H1 (cell line): ENCODE measurements around the gene CCDC182. TPM values are rescaled to one million over a fixed set of nuclear protein-coding genes. Genes with fewer than 3 reads are reported as not detected.

Experiments
- CTCF ChIA-PET: fragments of 300-600 bp; sonication (Branson Sonifier 250); formaldehyde crosslinking; loops from one replicate; lab custom pipeline; 2021; ENCODE audit not compliant: partially characterized antibody; lab: Charles Lee
- POLR2A ChIA-PET: fragments of 300-600 bp; sonication (Branson Sonifier 250); formaldehyde crosslinking; loops from one replicate; lab custom pipeline; 2021; ENCODE audit warnings: inconsistent platforms; ENCODE audit not compliant: partially characterized antibody; lab: Charles Lee
- DNase-seq, 2 experiments: peaks; one replicate each; pipeline versions ENCODE4 v3.0.0 to v3.0.0-alpha.2; 2010 to 2022; ENCODE audit warnings: low spot score in 2 of 2, low read depth in 1 of 2, mixed read lengths in 1 of 2
- FAIRE-seq: peaks from 2 replicates; lab custom pipeline; 2011; peaks lifted over from hg19 to GRCh38; lab: Jason Lieb, UNC
- H2AFZ ChIP-seq: 2 replicates; pipeline ENCODE4 v1.8.1; 2012; ENCODE audit warnings: low read length, inconsistent platforms
- H2AK5ac ChIP-seq: 2 replicates; pipeline ENCODE4 v1.6.1; 2013; ENCODE audit warnings: low read depth, low read length
- H2BK120ac ChIP-seq: replicated peaks from 2 replicates; pipeline ENCODE3; 2013; ENCODE audit warnings: low read depth, low read length, inconsistent platforms
- H2BK12ac ChIP-seq: 2 replicates; pipeline ENCODE4 v1.6.1; 2013; ENCODE audit warnings: low read depth, low read length
- H2BK15ac ChIP-seq: 2 replicates; pipeline ENCODE4 v1.6.1; 2013; ENCODE audit warnings: low read length
- H2BK20ac ChIP-seq: 2 replicates; pipeline ENCODE4 v1.6.1; 2013; ENCODE audit warnings: low read length
- H2BK5ac ChIP-seq: 2 replicates; pipeline ENCODE4 v1.6.1; 2013; ENCODE audit warnings: low read depth, low read length
- H3K14ac ChIP-seq: 2 replicates; pipeline ENCODE4 v1.6.1; 2013; ENCODE audit warnings: inconsistent platforms; ENCODE audit not compliant: insufficient read length
- H3K18ac ChIP-seq: 2 replicates; pipeline ENCODE4 v1.6.1; 2013; ENCODE audit warnings: low read length; ENCODE audit errors: extremely low read depth
- H3K23ac ChIP-seq: 2 replicates; pipeline ENCODE4 v1.6.1; 2013; ENCODE audit warnings: inconsistent platforms; ENCODE audit not compliant: insufficient read length
- H3K23me2 ChIP-seq: 2 replicates; pipeline ENCODE4 v1.6.1; 2013; ENCODE audit warnings: low read depth, low read length
- H3K27ac ChIP-seq: 2 replicates; pipeline ENCODE4 v1.6.1; 2011; ENCODE audit warnings: low read depth, low read length, inconsistent platforms
- H3K27me3 ChIP-seq, 4 experiments: replicated peaks in 1 of 4; 1 replicate in 1 of 4; 2 replicates in 3 of 4; pipeline versions ENCODE4 v1.6.1 to v1.8.1; 2011 to 2013; ENCODE audit warnings: low read length in 3 of 4, mild to moderate bottlenecking in 3 of 4, inconsistent platforms in 2 of 4, mixed read lengths in 2 of 4, moderate library complexity in 1 of 4; ENCODE audit not compliant: control insufficient read depth in 3 of 4, insufficient read depth in 3 of 4; ENCODE audit errors: extremely low read depth in 1 of 4
- H3K36me3 ChIP-seq, 4 experiments: 2 replicates each; pipeline versions ENCODE4 v1.6.1 to v1.8.1; 2011 to 2013; ENCODE audit warnings: mild to moderate bottlenecking in 4 of 4, low read length in 3 of 4, moderate library complexity in 2 of 4, control low read depth in 1 of 4, inconsistent platforms in 1 of 4; ENCODE audit not compliant: insufficient read depth in 4 of 4, control insufficient read depth in 2 of 4
- H3K4ac ChIP-seq: replicated peaks from 2 replicates; pipeline ENCODE3; 2013; ENCODE audit warnings: low read length, low read depth, mixed read lengths, inconsistent platforms; ENCODE audit not compliant: insufficient read length
- H3K4me1 ChIP-seq, 4 experiments: replicated peaks in 1 of 4; 1 replicate in 1 of 4; 2 replicates in 3 of 4; pipeline versions ENCODE4 v1.6.1 to v1.8.1; 2011 to 2013; ENCODE audit warnings: low read length in 3 of 4, inconsistent platforms in 2 of 4, mixed read lengths in 1 of 4; ENCODE audit not compliant: insufficient read depth in 4 of 4, control insufficient read depth in 3 of 4
- H3K4me2 ChIP-seq, 2 experiments: 2 replicates each; pipeline versions ENCODE4 v1.6.1 to v1.8.1; 2011 to 2013; ENCODE audit warnings: low read depth in 2 of 2, low read length in 2 of 2, control low read depth in 1 of 2, inconsistent platforms in 1 of 2, mild to moderate bottlenecking in 1 of 2; ENCODE audit not compliant: insufficient read depth in 1 of 2
- H3K4me3 ChIP-seq, 4 experiments: fragments of 200-600, 300-600 bp in 1 of 4; sonication (generic), shearing (Covaris generic), sonication (Bioruptor Twin) in 1 of 4; 2 replicates each; pipeline versions ENCODE4 v1.5.1 to v1.8.1; 2011 to 2016; ENCODE audit warnings: low read length in 4 of 4, low read depth in 3 of 4, control low read depth in 2 of 4, inconsistent platforms in 2 of 4, mild to moderate bottlenecking in 2 of 4, mixed read lengths in 1 of 4, moderate library complexity in 1 of 4; ENCODE audit not compliant: insufficient read depth in 2 of 4; ENCODE audit errors: extremely low read depth in 1 of 4
- H3K56ac ChIP-seq: replicated peaks from 2 replicates; pipeline ENCODE3; 2013; ENCODE audit warnings: low read depth, mild to moderate bottlenecking, mixed read lengths, low read length, inconsistent platforms; ENCODE audit not compliant: insufficient read length
- H3K79me1 ChIP-seq: 2 replicates; pipeline ENCODE4 v1.6.1; 2013; ENCODE audit warnings: low read depth, low read length, control low read depth
- H3K79me2 ChIP-seq, 2 experiments: 2 replicates each; pipeline versions ENCODE4 v1.6.1 to v1.8.1; 2012 to 2013; ENCODE audit warnings: low read length in 2 of 2, mild to moderate bottlenecking in 2 of 2, inconsistent platforms in 1 of 2; ENCODE audit not compliant: insufficient read depth in 2 of 2, control insufficient read depth in 1 of 2
- H3K9ac ChIP-seq, 4 experiments: replicated peaks in 1 of 4; 1 replicate in 1 of 4; 2 replicates in 3 of 4; pipeline versions ENCODE4 v1.6.1 to v1.8.1; 2011 to 2013; ENCODE audit warnings: low read depth in 3 of 4, low read length in 3 of 4, control low read depth in 2 of 4, mild to moderate bottlenecking in 2 of 4, moderate library complexity in 2 of 4, inconsistent platforms in 1 of 4; ENCODE audit errors: extremely low read depth in 1 of 4
- H3K9me3 ChIP-seq, 2 experiments: 2 replicates each; pipeline versions ENCODE4 v1.6.1 to v1.8.1; 2012 to 2013; ENCODE audit warnings: mild to moderate bottlenecking in 2 of 2, moderate library complexity in 2 of 2, control low read depth in 1 of 2, inconsistent platforms in 1 of 2, low read depth in 1 of 2, low read length in 1 of 2, mixed read lengths in 1 of 2; ENCODE audit not compliant: insufficient read depth in 2 of 2
- H4K20me1 ChIP-seq, 2 experiments: replicated peaks in 1 of 2; 2 replicates each; pipeline versions ENCODE3 to v1.8.1; 2011 to 2013; ENCODE audit warnings: inconsistent platforms in 2 of 2, low read length in 2 of 2, mild to moderate bottlenecking in 1 of 2; ENCODE audit not compliant: insufficient read depth in 2 of 2, control insufficient read depth in 1 of 2
- H4K5ac ChIP-seq: 2 replicates; pipeline ENCODE4 v1.6.1; 2013; ENCODE audit warnings: low read length, low read depth, mixed read lengths, inconsistent platforms; ENCODE audit not compliant: insufficient read length
- H4K8ac ChIP-seq: 2 replicates; pipeline ENCODE4 v1.8.0; 2013; ENCODE audit warnings: mild to moderate bottlenecking, moderate library complexity, low read length, inconsistent platforms; ENCODE audit not compliant: insufficient read depth; ENCODE audit errors: extremely low read depth
- H4K91ac ChIP-seq: replicated peaks from 2 replicates; pipeline ENCODE3; 2013; ENCODE audit warnings: low read length, mixed read lengths, inconsistent platforms; ENCODE audit not compliant: insufficient read length
- BCL11A ChIP-seq, 2 experiments: IDR thresholded peaks; one replicate each; pipeline ENCODE4 v1.6.1; 2011; ENCODE audit warnings: low read depth in 2 of 2, low read length in 2 of 2, mild to moderate bottlenecking in 2 of 2
- CTBP2 ChIP-seq: IDR thresholded peaks from 2 replicates; pipeline ENCODE4 v1.7.0; 2011; ENCODE audit warnings: borderline replicate concordance, mild to moderate bottlenecking, moderate library complexity, mixed read lengths, low read length; ENCODE audit not compliant: insufficient read depth, insufficient read length
- EGR1 ChIP-seq: IDR thresholded peaks from 2 replicates; pipeline ENCODE4 v1.6.1; 2011; ENCODE audit warnings: low read depth, low read length, borderline replicate concordance
- KDM5A ChIP-seq: fragments of 200-600 bp; IDR thresholded peaks from 2 replicates; pipeline ENCODE4 v1.7.1; 2012; ENCODE audit warnings: mild to moderate bottlenecking, low read length, inconsistent platforms, mixed read lengths
- WGBS, 2 experiments: shearing (Covaris generic) in 1 of 2; methylation state at CpG; one replicate each; pipeline versions ENCODE4 v1.1.6 to v1.1.7; 2013 to 2015; ENCODE audit warnings: low lambda C conversion rate in 2 of 2, mixed read lengths in 2 of 2, inconsistent platforms in 1 of 2, low coverage in 1 of 2, missing lambda C conversion rate in 1 of 2; ENCODE audit not compliant: insufficient replicate concordance in 2 of 2, insufficient coverage in 1 of 2, insufficient read length in 1 of 2; ENCODE audit errors: extremely low coverage in 1 of 2, missing lambda C conversion rate in 1 of 2; 5-methylcytosine and 5-hydroxymethylcytosine counted together
- polyA plus RNA-seq, 7 experiments: library from polyadenylated mRNA; depleted of rRNA in 3 of 7; stranded (reverse) in 5 of 7; unstranded in 2 of 7; fragments of >200 nt in 5 of 7; fragments of 200-250 nt in 2 of 7; gene quantifications; 1 replicate in 5 of 7; 2 replicates in 1 of 7; 4 replicates in 1 of 7; pipeline versions ENCODE4 v1.2.1 to v1.2.3, GENCODE V29; 2011 to 2013; ENCODE audit warnings: missing spikeins in 2 of 7, mixed read lengths in 2 of 7
- total RNA-seq: library from RNA; stranded (reverse); fragmentation: NEBNext Ultra II Directional; extraction: Animal tissue kit (Norgen Biotek cat#: 25700); gene quantifications from 2 replicates; pipeline ENCODE4 v1.2.1, GENCODE V29; 2021
- TF ChIP-seq, protein P1 (sequence below): IDR thresholded peaks from 2 replicates; pipeline ENCODE4 v1.6.1; 2012; ENCODE audit warnings: inconsistent platforms

CCDC182 gene
- total and polyA plus RNA-seq, 2 of the 8 experiments (the other 6 are each of a cell fraction or from before 2014, with no cell fraction given) = not detected

DNA sequence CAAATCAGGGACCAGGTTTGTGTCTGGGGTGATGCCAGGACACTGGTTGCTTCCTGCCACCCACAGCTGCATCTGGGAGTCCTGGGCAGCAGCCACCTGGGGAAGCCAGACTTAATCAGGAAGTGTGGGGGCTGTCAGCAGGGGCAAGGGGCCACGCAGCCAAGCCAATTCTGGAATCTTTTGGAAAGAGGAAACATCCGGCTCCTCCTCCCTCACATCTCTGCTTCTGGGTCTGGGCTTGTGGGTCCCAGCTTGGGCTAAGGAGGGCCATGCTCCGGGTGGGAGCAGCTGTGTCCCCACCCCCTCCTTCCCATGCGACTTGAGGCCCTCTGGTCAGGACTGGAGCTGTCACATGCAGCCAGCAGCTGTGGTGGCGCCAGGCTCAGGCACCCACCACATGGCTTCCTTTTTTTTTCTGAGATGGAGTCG, 37.0 kb upstream of the CCDC182 start:
- Histone ChIP-seq H2BK12ac (no peak overlapping the region), H3K18ac (no peak overlapping the region), H3K23ac (no peak overlapping the region), H4K5ac (no peak overlapping the region), H3K56ac (no peak overlapping the region), H2BK15ac (no peak overlapping the region; the same call in 1 of the 2 replicates), H3K4me3 (no peak overlapping the region), H3K23me2 (no peaks in the 10 kb centered on the region), H2BK5ac (no peak overlapping the region), H3K4me2 (no peak overlapping the region), H2AK5ac (no peak overlapping the region), H3K9ac (no peak overlapping the region), H3K79me2 (no peaks in the 10 kb centered on the region), H3K27ac (no peak overlapping the region), H2BK120ac (no peak overlapping the region), H3K9me3 (no peaks in the 10 kb centered on the region), H4K20me1 (no peaks in the 10 kb centered on the region), H4K8ac (no peak overlapping the region), H2AFZ (no peak overlapping the region), H3K27me3 (peaks cover 0 to 13% (median 7%) of the 10 kb centered on the region in 4 experiments; a peak in 6 of 7 replicates), H3K4me1 (peaks cover 5 to 12% (median 8%) of the 10 kb centered on the region in 4 experiments; a peak in 6 of 7 replicates), H3K14ac (no peak overlapping the region), H3K36me3 (no peaks in the 10 kb centered on the region), H4K91ac (no peak overlapping the region), H3K79me1 (no peaks in the 10 kb centered on the region), H3K4ac (no peak overlapping the region), H2BK20ac (0 out of 2 replicates have a peak overlapping the region, but pooled peaks have one; percentile 64)
- TF ChIP-seq EGR1 (no peak), BCL11A (IDR thresholded peaks at IDR 0.05; ENCODE audit: low read depth in 2 of 2, low read length in 2 of 2) (no peak), CTBP2 (no peak), KDM5A (no peak)
- TF ChIP-seq, protein P1, sequence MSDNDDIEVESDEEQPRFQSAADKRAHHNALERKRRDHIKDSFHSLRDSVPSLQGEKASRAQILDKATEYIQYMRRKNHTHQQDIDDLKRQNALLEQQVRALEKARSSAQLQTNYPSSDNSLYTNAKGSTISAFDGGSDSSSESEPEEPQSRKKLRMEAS = no peak
- WGBS, 2 experiments = 60% methylated on average over 5 of the region's 6 CpGs; no CpG with 5 or more reads in 1 of the 2 experiments
- ChIA-PET POLR2A (no interaction called here), CTCF (interaction anchor here (0.7 to 5.3 kb wide), 20 partner anchors 9 to 739 kb away, joined by 3 to 69 read pairs (median 8); partner anchors contain the start of gene CCDC182)
- DNase-seq (no peak), FAIRE-seq (no peak)
